GM12891 (cell line): ENCODE results near the gene TFF3.

ENCODE experiments used
- DNase-seq: peaks from one replicate; pipeline ENCODE4 v3.0.0; 2011; ENCODE audit warnings: low spot score; ENCODE audit not compliant: insufficient read length
- FAIRE-seq: peaks from 2 replicates; lab custom pipeline; 2011; peaks lifted over from hg19 to GRCh38; lab: Jason Lieb, UNC
- PAX5 ChIP-seq: IDR thresholded peaks from 2 replicates; pipeline ENCODE4 v1.6.1; 2011; ENCODE audit warnings: low read length, moderate library complexity, mild to moderate bottlenecking; ENCODE audit not compliant: insufficient read depth, severe bottlenecking
- POLR2A ChIP-seq: IDR thresholded peaks from 2 replicates; pipeline ENCODE4 v1.6.1; 2011; ENCODE audit warnings: low read depth, low read length, control low read depth
- POLR2AphosphoS5 ChIP-seq: IDR thresholded peaks from 2 replicates; pipeline ENCODE4 v1.6.1; 2011; ENCODE audit warnings: low read depth, low read length, control low read depth
- POU2F2 ChIP-seq: IDR thresholded peaks from 2 replicates; pipeline ENCODE4 v1.6.1; 2011; ENCODE audit warnings: low read depth, mild to moderate bottlenecking, control low read depth, low read length, moderate library complexity
- SPI1 ChIP-seq: IDR thresholded peaks from 2 replicates; pipeline ENCODE4 v1.6.1; 2011; ENCODE audit warnings: low read depth, low read length, control low read depth
- TAF1 ChIP-seq: IDR thresholded peaks from 2 replicates; pipeline ENCODE4 v1.6.1; 2011; ENCODE audit warnings: low read depth, low read length, control low read depth

Gene TFF3

GRCh38 chr21:42330380-42331371 lies 15.5 kb upstream of the TFF3 start:
- DNase-seq (no peak), FAIRE-seq (peak; percentile 70)
- TF ChIP-seq SPI1 = peak; percentile 55; the same call in 1 of the 2 replicates
- no peak for TF ChIP-seq PAX5

DNA sequence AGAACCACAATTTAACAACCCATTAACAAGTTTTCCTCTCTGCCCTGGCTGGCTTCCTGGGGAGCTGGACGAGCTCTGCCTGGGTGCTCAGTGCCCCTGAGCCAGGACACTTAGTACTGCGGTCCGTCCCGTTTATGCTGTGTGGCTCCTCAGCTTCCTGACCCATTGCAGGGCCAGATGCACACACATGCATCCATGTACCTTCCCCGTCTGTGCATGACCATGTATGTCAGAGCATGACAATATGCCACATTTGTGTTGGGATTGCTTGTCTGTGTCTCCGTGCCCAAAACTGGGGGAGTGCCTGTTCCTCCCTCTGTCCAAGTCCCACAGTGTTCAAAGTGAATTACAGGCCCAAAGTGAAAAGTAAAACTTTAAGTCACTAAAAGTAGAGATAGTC lies 9.7 kb upstream of the TFF3 start:
- TF ChIP-seq POU2F2 (no peak), TAF1 (no peak), POLR2AphosphoS5 (no peak), POLR2A (no peak), SPI1 (no peak), PAX5 (no peak)
- DNase-seq (no peak), FAIRE-seq (no peak)

DNA sequence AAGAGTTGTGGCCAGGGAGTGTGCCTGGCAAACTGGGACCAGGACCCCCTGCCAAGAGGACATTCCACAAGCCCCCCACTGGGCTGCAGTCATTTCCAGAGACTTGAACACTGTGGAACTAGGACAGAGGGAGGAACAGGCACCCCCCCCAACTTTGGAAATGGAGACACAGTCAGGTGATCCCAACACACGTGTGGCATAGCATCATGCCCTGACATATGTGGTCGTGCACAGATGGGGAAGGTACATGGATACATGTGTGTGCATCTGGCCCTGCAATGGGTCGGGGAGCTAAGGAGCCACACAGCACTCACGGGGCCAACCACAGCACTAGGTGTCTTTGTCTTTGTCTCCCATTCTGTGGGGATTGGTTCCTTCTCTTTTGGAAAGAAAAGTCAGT lies 6.6 kb upstream of the TFF3 start:
- no peak for FAIRE-seq
- TF ChIP-seq TAF1 (no peak), POLR2AphosphoS5 (no peak), PAX5 (no peak), SPI1 (no peak), POU2F2 (no peak), POLR2A (no peak)

GRCh38 chr21:42321231-42321630 lies 6.0 kb upstream of the TFF3 start:
- FAIRE-seq (no peak), DNase-seq (no peak)
- no peak for TF ChIP-seq POLR2A
- TF ChIP-seq TAF1 = no peak
- no peak for TF ChIP-seq PAX5
- TF ChIP-seq POU2F2 = no peak
- no peak for TF ChIP-seq SPI1
- TF ChIP-seq POLR2AphosphoS5 = no peak

More for the DNA sequence above, 6.6 kb upstream of the TFF3 start:
- DNase-seq = no peak

DNA sequence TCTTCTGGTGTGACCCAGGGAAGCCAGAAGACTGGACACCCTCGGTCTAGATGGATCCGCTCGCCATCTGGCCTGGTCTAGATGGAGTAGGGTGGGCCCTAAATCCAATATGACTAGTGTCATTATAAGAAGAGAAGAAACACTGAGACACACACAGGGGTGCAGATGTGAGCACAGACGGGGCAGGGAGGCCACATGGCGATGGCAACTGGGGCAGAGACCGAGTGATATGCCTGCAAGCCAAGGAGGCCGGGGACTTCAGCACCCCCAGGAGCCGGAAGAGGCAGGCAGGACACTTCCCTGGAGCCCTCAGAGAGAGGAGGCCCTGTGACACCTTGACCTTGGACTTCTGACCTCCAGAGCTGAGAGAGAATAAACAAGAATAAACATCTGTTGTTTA lies 5.6 kb upstream of the TFF3 start:
- DNase-seq (no peak), FAIRE-seq (no peak)
- no peak for TF ChIP-seq POU2F2
- TF ChIP-seq TAF1 = no peak
- TF ChIP-seq POLR2A = no peak
- no peak for TF ChIP-seq POLR2AphosphoS5
- no peak for TF ChIP-seq SPI1
- no peak for TF ChIP-seq PAX5

- FAIRE-seq = no peak
- DNase-seq = no peak
- no peak for TF ChIP-seq POLR2AphosphoS5
- TF ChIP-seq POLR2A = no peak
- no peak for TF ChIP-seq SPI1
- no peak for TF ChIP-seq POU2F2
- TF ChIP-seq TAF1 = no peak
- TF ChIP-seq PAX5 = no peak
These were observed 4.8 kb upstream of the TFF3 start for GRCh38 chr21:42319851-42320572.

DNA sequence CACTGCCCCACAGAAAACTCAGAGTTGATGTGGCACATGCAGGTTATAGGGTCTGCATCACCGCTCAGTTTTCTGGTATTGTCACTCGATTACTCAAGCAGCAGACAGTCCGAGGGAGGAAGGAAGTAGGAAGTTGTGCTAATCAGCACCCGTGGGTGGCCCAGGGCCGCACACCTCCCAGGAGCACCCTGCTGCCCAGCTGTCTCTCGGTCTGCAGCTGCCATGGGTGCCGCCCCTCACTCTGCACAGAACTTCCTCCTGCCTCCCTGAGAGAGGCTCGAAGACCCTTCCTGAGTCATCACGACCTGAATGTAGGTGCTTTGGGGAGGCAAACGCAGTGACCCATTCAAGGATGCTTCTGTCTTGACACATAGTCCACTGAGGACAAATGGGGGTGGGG lies 4.2 kb upstream of the TFF3 start:
- no peak for DNase-seq
- peak; percentile 92 for FAIRE-seq
- no peak for TF ChIP-seq POLR2AphosphoS5
- TF ChIP-seq POLR2A = no peak
- TF ChIP-seq SPI1 = peak; percentile 60
- no peak for TF ChIP-seq PAX5
- TF ChIP-seq TAF1 = no peak
- TF ChIP-seq POU2F2 = no peak

- TF ChIP-seq POLR2AphosphoS5 (no peak), TAF1 (no peak), SPI1 (no peak)
- FAIRE-seq (no peak), DNase-seq (no peak)
These were observed 2.9 kb upstream of the TFF3 start for GRCh38 chr21:42317826-42318746.

- FAIRE-seq (no peak), DNase-seq (no peak)
- TF ChIP-seq SPI1 (no peak), POLR2AphosphoS5 (no peak), PAX5 (no peak), POLR2A (no peak), TAF1 (no peak), POU2F2 (no peak)
These were observed 2.1 kb upstream of the TFF3 start for GRCh38 chr21:42317341-42317741.

GRCh38 chr21:42316891-42317290 lies 1.7 kb upstream of the TFF3 start:
- FAIRE-seq = no peak
- no peak for DNase-seq
- TF ChIP-seq POU2F2 (no peak), TAF1 (no peak), SPI1 (no peak), POLR2A (no peak), POLR2AphosphoS5 (no peak), PAX5 (no peak)
